Glomerular endothelial cell (primary cell): ENCODE data around the gene TMTC1. TPM values are rescaled to one million over a fixed set of nuclear protein-coding genes. Genes with fewer than 3 reads are reported as not detected.

Experiments
- DNase-seq: peaks from one replicate; pipeline ENCODE4 v3.0.0-alpha.2; 2011; ENCODE audit warnings: low read depth, low spot score; ENCODE audit errors: extremely low read depth
- total RNA-seq: library from RNA; depleted of rRNA; stranded (reverse); fragments of >200 nt; gene quantifications from 2 replicates; pipeline ENCODE4 v1.2.3, GENCODE V29; 2015

TMTC1 gene
- total RNA-seq, 1 donor from 2014 or later, result 4.7 TPM

- DNase-seq, result no peak
Observed at GRCh38 chr12:29546000-29546399, 237.7 kb downstream of the TMTC1 start.

GRCh38 chr12:29545102-29545467, 238.7 kb downstream of the TMTC1 start:
- no peak for DNase-seq

DNA sequence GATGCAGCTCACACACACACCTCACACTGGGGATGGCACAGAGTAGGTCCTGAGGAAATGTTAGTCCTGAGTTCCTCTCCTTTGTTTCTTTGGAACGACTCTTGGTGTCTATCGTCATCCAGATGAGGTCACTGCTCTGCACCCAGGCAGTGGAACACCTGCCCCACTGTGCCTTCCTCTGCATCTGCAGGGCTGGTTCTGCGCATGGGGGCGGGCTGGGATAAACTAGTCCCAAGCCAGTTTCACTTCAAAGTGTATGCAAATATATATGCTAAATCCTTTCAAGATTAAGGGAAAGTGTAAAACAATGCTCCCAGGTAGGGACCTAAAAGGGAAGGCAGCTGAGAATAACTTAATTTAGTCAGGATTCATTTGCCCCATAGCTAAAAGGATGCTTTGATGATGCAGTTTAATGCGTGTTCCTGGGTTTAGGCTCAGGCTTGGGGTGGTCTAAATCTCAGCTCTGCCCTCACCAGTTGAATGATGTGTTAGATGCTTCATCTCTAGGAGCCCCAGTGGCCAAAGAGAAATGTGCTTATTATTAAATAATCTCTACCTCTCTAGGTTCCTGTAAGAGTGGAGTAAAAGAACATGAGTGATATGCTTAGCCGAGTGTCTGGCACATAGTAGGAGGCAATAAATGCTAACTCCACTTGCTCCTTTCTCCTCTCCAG, 239.2 kb downstream of the TMTC1 start:
- DNase-seq, result no peak

- DNase-seq, result no peak
Observed at GRCh38 chr12:29543036-29543435, 240.7 kb downstream of the TMTC1 start.

GRCh38 chr12:29537298-29537697, 246.4 kb downstream of the TMTC1 start:
- no peak for DNase-seq

- no peak for DNase-seq
Observed at GRCh38 chr12:29534935-29535334, 248.8 kb downstream of the TMTC1 start.

GRCh38 chr12:29533815-29534489, 249.8 kb downstream of the TMTC1 start:
- no peak for DNase-seq

DNA sequence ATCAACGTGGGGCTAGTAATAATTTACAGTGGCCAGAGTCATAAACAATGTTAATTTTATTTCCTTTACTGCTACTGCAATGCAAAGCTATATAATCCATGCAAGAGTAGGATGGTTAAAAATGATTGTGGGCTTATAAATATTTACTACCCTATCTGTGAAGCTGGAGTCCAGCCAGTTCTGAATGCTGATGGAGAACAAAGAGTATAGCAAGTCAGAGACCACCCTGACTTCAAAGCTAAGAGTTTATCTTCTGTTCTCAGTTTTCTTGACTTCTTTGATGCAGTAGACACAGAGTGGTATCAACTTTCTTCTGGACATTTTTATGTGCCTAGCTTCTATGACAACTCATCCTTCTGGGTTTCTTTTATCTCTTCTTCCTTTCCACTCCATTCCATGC, 252.3 kb downstream of the TMTC1 start:
- DNase-seq, result no peak

DNA sequence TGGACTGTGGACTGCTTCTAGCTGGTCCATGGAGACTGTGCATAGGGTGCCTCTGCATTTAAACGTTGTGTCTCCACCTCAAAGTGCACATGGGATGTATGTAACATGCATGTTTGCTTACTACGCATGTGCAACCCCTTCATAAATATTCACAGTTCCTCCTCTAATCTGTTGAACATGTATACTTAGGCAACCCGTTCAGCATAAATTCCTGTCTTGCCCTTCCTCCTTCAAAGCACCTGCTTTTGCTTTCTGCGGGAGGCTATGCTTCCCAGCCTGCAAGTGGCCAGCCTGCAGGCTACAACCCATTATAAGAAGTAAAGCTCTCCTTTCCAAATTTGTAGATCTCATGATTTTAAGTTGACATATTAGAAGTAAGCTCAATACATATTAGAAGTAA, 253.3 kb downstream of the TMTC1 start:
- no peak for DNase-seq

- DNase-seq, result no peak
Observed at GRCh38 chr12:29528161-29528560, 255.6 kb downstream of the TMTC1 start.

DNA sequence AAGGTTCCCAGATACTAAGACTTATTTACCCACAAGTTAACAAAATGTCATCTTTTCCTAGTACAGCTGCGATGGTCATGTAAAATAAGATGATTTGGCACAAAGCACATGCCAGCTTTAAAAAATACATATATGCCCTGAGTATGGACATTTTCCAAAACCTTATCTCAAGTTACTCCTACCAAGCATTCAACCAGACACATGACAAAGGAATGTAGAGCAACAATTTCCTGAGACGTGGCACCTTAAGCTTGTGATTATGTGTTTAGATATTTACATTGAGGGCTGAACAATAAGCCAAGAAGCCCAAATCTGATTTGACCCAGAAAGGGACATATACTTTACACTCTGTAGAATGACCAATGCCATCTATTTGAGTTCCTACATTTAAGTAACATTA, 261.8 kb downstream of the TMTC1 start:
- no peak for DNase-seq

DNA sequence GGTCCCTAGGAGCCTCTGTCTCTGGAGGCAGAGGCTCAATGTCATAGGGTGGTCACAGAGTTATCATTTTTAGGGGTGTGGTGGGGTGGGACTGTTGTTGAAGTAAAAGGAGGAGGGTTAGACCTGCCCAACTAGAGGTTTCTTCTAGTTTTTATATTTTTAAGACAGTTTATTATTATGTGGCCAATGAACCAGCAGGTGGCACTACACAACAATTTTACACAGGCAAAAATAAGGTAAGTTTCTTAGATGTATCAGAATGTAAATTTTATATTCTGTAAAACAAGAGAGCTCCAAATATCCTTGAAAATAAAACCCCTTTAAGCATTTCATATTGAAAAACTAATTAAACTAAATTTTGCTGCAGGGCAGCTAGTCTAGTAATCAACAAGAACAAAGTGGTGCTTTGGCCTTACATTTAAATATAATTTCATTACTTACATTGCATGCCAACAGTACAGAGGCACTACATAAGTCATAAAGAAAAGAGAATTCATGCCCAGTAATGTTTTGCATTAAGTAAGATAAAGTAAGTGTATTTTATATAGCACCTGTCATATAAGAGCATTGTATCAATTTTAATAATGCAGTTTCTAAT, 264.1 kb downstream of the TMTC1 start:
- DNase-seq, result peak; percentile 50

DNA sequence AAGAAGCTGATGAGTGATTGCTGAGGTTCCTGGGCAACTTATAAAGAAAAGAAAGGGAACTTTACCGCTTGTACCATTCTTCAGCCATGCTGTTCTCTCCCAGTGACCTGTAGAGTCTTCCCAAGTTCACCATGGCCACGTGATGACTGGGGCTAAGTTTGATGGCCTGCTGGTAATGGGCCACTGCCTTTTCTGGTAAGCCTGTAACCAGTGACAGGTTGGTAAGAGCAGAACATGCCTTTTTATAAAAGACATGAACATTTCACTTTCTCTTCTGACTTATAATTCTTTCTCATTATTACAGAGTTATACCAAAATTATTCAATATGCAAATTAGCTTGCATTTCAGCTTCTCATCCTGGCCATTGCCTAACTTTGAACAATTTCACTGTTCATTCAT, 265.3 kb downstream of the TMTC1 start:
- no peak for DNase-seq

GRCh38 chr12:29517264-29517663, 266.5 kb downstream of the TMTC1 start:
- DNase-seq, result no peak

- no peak for DNase-seq
Observed at GRCh38 chr12:29516431-29516875, 267.3 kb downstream of the TMTC1 start.

DNA sequence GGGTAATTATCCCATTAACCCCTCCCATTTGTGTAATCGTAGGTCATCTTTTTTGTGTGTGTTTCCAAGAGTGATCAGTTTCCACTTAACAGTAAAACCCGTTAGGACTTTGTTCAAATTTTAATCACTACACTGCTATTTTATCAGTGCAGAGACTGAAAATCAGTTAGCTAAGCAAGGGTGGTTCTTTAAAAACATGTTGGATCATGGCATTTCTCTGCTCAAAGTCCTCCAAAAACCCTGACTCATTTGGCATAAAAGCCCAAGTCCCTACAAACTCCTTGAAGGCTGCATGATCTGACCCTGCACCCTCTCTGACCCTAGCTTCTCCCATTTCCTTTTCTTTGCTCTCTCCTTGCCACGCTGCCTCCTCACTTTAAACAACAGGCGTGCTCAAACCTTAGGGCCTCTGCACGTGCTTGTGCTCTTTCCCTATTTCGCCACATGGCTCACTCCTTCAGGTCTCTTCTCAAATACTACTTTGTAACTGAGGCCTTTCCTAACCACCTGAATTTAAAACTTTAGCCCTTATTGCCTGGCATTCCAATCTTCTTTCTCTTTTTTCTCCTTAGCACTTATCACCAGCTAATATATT, 273.1 kb downstream of the TMTC1 start:
- no peak for DNase-seq

GRCh38 chr12:29509503-29509902, 274.2 kb downstream of the TMTC1 start:
- no peak for DNase-seq

- DNase-seq, result no peak
Observed at GRCh38 chr12:29508949-29509348, 274.8 kb downstream of the TMTC1 start.

DNA sequence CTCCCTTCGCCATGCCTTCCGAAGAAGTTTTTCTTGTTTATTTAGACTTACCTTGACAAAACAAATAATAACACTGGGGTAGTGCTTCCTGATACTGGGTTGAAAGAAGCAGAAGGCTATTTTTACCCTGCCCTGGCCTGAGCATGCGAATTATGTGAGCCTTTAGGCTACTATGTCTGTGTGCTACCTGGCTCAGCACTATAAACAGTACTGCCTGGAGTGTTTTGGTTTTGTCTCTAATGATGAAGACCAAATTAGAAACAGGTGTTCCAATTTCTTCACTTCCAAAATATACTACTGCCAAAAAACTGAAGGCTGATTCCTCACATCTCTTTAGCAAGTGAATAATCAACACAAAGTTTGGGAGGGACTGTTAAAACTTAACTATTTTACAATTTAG, 278.6 kb downstream of the TMTC1 start:
- DNase-seq, result no peak

DNA sequence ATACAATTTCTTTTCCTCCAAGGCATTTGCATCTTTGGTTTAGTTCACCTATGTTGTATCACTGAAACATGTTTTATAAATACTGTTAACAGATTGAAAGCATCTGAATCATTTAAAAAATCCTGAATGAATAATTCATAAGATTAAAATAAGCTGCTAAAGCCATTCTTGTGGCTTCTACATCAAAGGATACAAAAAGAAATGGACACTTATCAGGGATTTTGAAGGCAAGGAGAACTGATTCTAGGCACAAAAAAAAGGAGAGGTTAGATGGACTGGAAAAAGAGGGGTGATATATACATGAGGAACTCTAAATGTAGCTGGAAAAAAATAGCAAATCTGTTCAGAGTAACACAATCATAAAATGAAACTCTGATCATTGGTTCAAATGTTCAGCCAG, 280.5 kb downstream of the TMTC1 start:
- no peak for DNase-seq

GRCh38 chr12:29499235-29499634, 284.5 kb downstream of the TMTC1 start:
- no peak for DNase-seq

- no peak for DNase-seq
Observed at GRCh38 chr12:29497588-29497987, 286.2 kb downstream of the TMTC1 start, which contains the start of gene OVCH1. Gene OVCH1 (minus strand): TSS chr12:29497686. CDS start chr12:29497686, 0 bp downstream.
